K562 (cell line): ENCODE measurements around the gene CENPX. TPM values are rescaled to one million over a fixed set of nuclear protein-coding genes. Genes with fewer than 3 reads are reported as not detected.

Experiments used
- BHLHE40 ChIP-seq: IDR thresholded peaks from 2 replicates; pipeline ENCODE4 v1.6.1; 2011; ENCODE audit warnings: low read length, improper control_type of control experiment
- CBX3 ChIP-seq, 2 experiments: IDR thresholded peaks; 1 replicate in 1 of 2; 2 replicates in 1 of 2; pipeline ENCODE4 v1.6.1; 2012; ENCODE audit warnings: inconsistent platforms in 2 of 2, low read length in 2 of 2, borderline replicate concordance in 1 of 2, control low read depth in 1 of 2
- HDAC1 ChIP-seq, 2 experiments: fragments of 450-650 bp; IDR thresholded peaks; 2 replicates each; pipeline ENCODE4 v1.6.1; 2016 to 2017; ENCODE audit warnings: inconsistent platforms in 1 of 2, mild to moderate bottlenecking in 1 of 2, moderate library complexity in 1 of 2
- HMG20A ChIP-seq: fragments of 450-650 bp; formaldehyde crosslinking; conservative IDR thresholded peaks from 2 replicates; pipeline ENCODE4 v1.4.0; 2020; ENCODE audit warnings: mild to moderate bottlenecking, mixed read lengths
- MCM5 ChIP-seq: fragments of 450-650 bp; IDR thresholded peaks from 2 replicates; pipeline ENCODE4 v1.6.1; 2016; ENCODE audit warnings: low read depth
- NFE2 ChIP-seq: IDR thresholded peaks from 2 replicates; pipeline ENCODE4 v1.6.1; 2014; ENCODE audit warnings: antibody characterized with exemption, low read depth
- TFAP4 ChIP-seq: sonication (generic); formaldehyde crosslinking; IDR thresholded peaks from 2 replicates; pipeline ENCODE4 v1.8.0; 2022; ENCODE audit warnings: missing genetic modification reagents, mild to moderate bottlenecking, moderate library complexity, borderline replicate concordance
- TOE1 ChIP-seq, 2 experiments: fragments of 450-650 bp in 1 of 2; sonication (generic) in 1 of 2; formaldehyde crosslinking in 1 of 2; IDR thresholded peaks; 2 replicates each; pipeline versions ENCODE4 v1.7.1 to v1.8.0; 2016 to 2022; ENCODE audit warnings: borderline replicate concordance in 2 of 2, mild to moderate bottlenecking in 2 of 2, antibody characterized with exemption in 1 of 2, inconsistent platforms in 1 of 2, low read depth in 1 of 2, missing genetic modification reagents in 1 of 2, moderate library complexity in 1 of 2
- YBX1 ChIP-seq: fragments of 450-650 bp; IDR thresholded peaks from 2 replicates; pipeline ENCODE4 v1.7.1; 2016; ENCODE audit warnings: mild to moderate bottlenecking
- ZMIZ1 ChIP-seq, 2 experiments: fragments of 150-350 bp in 1 of 2; IDR thresholded peaks; 2 replicates each; pipeline ENCODE4 v1.6.1; 2012 to 2016; ENCODE audit warnings: low read depth in 2 of 2, low read length in 2 of 2, mild to moderate bottlenecking in 1 of 2, moderate library complexity in 1 of 2
- ZNF589 ChIP-seq: fragments of 200-800 bp; sonication (Bioruptor generic); IDR thresholded peaks from 2 replicates; pipeline ENCODE4 v1.6.1; 2016; ENCODE audit warnings: low read depth, missing genetic modification characterization, missing compliant biosample characterization
- polyA plus RNA-seq, 8 experiments: library from polyadenylated mRNA; depleted of rRNA in 4 of 8; stranded (reverse) in 5 of 8; unstranded in 3 of 8; fragments of >200 nt; fragmentation: Nextera tagmentation in 2 of 8; fragmentation: Illumina TruSeq in 1 of 8; extraction: Ambion mirVana in 2 of 8; extraction: Trizol in 1 of 8; gene quantifications; 2 replicates each; pipeline versions ENCODE4 v1.2.1 to v1.2.3, GENCODE V29; 2011 to 2014; ENCODE audit warnings: inconsistent platforms in 1 of 8, missing spikeins in 1 of 8
- total RNA-seq, 7 experiments: library from RNA; depleted of rRNA in 6 of 7; stranded (reverse); fragments of >200 nt in 6 of 7; fragmentation: Illumina TruSeq in 2 of 7; extraction: Trizol in 2 of 7; gene quantifications; 2 replicates each; pipeline versions ENCODE4 v1.2.1 to v1.2.3, GENCODE V29; 2011 to 2021; ENCODE audit warnings: low replicate concordance in 1 of 7
- TF ChIP-seq, protein P1 (sequence below): fragments of 450-650 bp; IDR thresholded peaks from 2 replicates; pipeline ENCODE4 v1.6.1; 2017; ENCODE audit warnings: antibody characterized with exemption, mild to moderate bottlenecking
- TF ChIP-seq, protein P2 (sequence below): fragments of 450-650 bp; formaldehyde crosslinking; IDR thresholded peaks from 2 replicates; pipeline ENCODE4 v1.4.0; 2020; ENCODE audit warnings: mild to moderate bottlenecking
- TF ChIP-seq, protein P3 (sequence below): fragments of 450-650 bp; IDR thresholded peaks from 2 replicates; pipeline ENCODE4 v1.6.1; 2016; ENCODE audit warnings: antibody characterized with exemption

CENPX gene
- total and polyA plus RNA-seq, 9 of the 15 experiments (the other 6 are each of a cell fraction or from before 2014, with no cell fraction given): 32.7 to 352 (median 127) TPM

- TF ChIP-seq ZMIZ1 (IDR thresholded peaks at IDR 0.05; ENCODE audit: low read depth in 2 of 2, low read length in 2 of 2) (no peak), HDAC1 (IDR thresholded peaks at IDR 0.05) (peak in 1 of 2 experiments; percentile 61; a peak in 2 of 4 replicates), TFAP4 (CRISPR knock-in tag) (peak; percentile 53), BHLHE40 (peak; percentile 96), ZNF589 (CRISPR knock-in tag) (0 out of 2 replicates have a peak, but pooled peaks have one; percentile 49), CBX3 (IDR thresholded peaks at IDR 0.05; ENCODE audit: borderline replicate concordance in 1 of 2, low read length in 2 of 2) (peak in 1 of 2 experiments; percentile 28; a peak in 1 of 3 replicates), NFE2 (no peak), MCM5 (no peak), TOE1 (IDR thresholded peaks at IDR 0.05; ENCODE audit: borderline replicate concordance) (0 out of 2 replicates have a peak, but pooled peaks have one; percentile 28), TOE1 (CRISPR knock-in tag; IDR thresholded peaks at IDR 0.05; ENCODE audit: borderline replicate concordance, low read depth) (no peak), HMG20A (no peak), YBX1 (no peak)
- TF ChIP-seq, protein P1, sequence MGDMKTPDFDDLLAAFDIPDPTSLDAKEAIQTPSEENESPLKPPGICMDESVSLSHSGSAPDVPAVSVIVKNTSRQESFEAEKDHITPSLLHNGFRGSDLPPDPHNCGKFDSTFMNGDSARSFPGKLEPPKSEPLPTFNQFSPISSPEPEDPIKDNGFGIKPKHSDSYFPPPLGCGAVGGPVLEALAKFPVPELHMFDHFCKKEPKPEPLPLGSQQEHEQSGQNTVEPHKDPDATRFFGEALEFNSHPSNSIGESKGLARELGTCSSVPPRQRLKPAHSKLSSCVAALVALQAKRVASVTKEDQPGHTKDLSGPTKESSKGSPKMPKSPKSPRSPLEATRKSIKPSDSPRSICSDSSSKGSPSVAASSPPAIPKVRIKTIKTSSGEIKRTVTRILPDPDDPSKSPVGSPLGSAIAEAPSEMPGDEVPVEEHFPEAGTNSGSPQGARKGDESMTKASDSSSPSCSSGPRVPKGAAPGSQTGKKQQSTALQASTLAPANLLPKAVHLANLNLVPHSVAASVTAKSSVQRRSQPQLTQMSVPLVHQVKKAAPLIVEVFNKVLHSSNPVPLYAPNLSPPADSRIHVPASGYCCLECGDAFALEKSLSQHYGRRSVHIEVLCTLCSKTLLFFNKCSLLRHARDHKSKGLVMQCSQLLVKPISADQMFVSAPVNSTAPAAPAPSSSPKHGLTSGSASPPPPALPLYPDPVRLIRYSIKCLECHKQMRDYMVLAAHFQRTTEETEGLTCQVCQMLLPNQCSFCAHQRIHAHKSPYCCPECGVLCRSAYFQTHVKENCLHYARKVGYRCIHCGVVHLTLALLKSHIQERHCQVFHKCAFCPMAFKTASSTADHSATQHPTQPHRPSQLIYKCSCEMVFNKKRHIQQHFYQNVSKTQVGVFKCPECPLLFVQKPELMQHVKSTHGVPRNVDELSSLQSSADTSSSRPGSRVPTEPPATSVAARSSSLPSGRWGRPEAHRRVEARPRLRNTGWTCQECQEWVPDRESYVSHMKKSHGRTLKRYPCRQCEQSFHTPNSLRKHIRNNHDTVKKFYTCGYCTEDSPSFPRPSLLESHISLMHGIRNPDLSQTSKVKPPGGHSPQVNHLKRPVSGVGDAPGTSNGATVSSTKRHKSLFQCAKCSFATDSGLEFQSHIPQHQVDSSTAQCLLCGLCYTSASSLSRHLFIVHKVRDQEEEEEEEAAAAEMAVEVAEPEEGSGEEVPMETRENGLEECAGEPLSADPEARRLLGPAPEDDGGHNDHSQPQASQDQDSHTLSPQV: peak; percentile 96
- TF ChIP-seq, protein P2, sequence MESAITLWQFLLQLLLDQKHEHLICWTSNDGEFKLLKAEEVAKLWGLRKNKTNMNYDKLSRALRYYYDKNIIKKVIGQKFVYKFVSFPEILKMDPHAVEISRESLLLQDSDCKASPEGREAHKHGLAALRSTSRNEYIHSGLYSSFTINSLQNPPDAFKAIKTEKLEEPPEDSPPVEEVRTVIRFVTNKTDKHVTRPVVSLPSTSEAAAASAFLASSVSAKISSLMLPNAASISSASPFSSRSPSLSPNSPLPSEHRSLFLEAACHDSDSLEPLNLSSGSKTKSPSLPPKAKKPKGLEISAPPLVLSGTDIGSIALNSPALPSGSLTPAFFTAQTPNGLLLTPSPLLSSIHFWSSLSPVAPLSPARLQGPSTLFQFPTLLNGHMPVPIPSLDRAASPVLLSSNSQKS (CRISPR knock-in tag): no peak
- TF ChIP-seq, protein P3, sequence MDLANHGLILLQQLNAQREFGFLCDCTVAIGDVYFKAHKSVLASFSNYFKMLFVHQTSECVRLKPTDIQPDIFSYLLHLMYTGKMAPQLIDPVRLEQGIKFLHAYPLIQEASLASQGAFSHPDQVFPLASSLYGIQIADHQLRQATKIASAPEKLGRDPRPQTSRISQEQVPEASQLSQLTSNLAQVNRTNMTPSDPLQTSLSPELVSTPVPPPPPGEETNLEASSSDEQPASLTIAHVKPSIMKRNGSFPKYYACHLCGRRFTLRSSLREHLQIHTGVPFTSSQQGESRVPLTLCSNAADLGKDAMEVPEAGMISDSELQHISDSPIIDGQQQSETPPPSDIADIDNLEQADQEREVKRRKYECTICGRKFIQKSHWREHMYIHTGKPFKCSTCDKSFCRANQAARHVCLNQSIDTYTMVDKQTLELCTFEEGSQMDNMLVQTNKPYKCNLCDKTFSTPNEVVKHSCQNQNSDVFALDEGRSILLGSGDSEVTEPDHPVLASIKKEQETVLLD: 0 out of 2 replicates have a peak, but pooled peaks have one; percentile 25
Measured at GRCh38 chr17:81976332-81977210, 46.1 kb downstream of the CENPX start (continued).
